NK-92 (cell line): ENCODE data around the gene ZXDC.

Experiments
- DNase-seq: peaks from one replicate; lab custom pipeline; 2025; ENCODE audit not compliant: unreplicated experiment; lab: John Stamatoyannopoulos, UW

Gene ZXDC

DNA sequence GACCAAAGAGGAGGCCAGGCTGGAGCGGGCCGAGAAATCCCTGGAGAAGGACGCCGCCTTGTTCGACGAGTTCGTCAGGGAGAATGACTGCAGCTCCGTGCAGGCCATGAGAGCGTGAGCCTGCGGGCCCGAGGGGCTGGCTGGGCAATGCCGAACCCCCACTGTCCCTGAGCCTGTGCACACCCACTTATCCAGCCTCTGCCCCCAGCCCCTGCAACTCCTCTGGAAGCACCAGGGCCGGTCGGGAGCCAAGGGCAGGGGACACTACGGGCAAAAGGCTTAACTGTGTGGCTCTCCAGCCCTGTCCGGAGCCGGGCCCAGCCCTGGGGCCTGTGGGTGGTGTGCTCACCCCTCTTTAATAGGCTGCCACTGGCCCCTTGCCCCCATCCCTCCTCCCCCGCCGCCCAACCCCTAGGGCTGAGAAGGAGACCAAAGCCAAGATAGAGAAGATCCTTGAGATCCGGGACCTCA, 57.0 kb downstream of the ZXDC start:
- no peak for DNase-seq

GRCh38 chr3:126417981-126418530, 57.6 kb downstream of the ZXDC start:
- no peak for DNase-seq

DNA sequence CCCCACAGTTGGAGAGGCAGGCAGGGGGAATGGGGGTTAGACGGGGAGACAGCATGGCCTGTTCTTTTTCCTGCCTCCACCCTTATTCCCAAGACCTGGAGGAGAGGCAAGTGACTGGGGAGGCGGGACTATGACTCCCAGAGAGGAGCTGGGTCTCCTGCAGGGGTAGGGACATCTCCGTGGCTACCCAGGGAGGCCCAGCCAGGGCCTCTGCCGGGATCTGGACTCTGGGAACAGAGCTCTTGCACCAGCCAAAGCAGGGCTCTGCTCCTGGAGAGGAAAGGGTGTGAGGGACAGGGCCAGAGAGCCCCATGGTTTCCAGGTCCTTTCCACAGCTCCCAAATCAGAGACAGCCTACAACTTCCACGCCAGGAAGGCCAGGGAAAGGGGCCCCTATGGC, 58.2 kb downstream of the ZXDC start:
- no peak for DNase-seq

- DNase-seq, result no peak
Measured at GRCh38 chr3:126416943-126417342, 58.7 kb downstream of the ZXDC start.

- no peak for DNase-seq
Measured at GRCh38 chr3:126415661-126416591, 59.8 kb downstream of the ZXDC start.

DNA sequence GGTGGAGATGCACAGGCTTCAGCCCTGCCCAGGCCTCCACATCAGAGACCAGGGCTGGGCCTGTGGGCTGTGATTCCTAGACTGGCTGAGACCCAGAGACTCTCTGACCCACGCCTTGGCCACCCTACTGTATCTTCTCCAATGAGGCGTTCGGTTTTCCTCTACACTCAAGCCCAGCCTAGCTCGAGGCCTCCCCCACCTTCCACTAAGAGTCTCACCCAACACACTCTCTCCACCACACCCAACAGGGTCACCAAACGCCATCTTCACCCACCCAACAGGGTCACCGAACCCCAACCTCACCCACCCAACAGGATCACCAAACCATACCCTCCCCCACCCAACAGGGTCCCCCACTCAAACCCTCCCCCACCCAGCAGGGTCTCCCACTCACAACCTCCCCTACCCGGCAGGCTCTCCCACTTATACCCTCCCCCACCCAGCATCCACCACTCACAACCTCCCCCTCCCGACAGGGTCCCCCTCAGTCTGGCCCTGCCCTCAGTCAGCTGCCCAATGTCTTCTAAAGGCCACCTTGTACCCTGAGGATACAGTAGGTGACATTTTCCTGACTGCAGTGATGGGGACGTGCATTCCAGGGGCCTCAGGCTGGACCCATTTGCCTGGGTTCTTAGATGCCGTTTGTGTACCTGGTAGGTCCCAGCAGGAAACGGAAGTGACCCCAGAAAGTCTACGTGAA, 60.6 kb downstream of the ZXDC start:
- no peak for DNase-seq

DNA sequence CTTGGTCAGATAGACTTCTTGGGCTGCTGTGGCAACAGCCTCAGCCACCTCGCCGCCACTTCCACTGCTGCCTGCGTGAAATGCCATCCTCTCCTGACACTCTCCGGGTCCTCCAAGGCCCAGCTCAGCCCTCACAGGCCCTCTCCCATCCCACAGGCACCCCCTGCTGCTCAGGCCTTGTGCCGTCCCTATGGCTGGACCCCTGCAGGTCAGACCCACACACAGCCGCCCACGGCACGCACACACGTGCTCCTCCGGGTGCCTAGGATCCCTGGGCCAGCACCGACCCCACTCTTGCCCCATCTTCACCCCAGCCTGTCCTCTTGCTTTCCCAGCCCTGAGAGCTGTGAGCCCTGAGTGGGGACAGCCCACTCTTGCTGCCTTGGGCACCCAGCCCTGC, 61.3 kb downstream of the ZXDC start:
- DNase-seq, result no peak

DNA sequence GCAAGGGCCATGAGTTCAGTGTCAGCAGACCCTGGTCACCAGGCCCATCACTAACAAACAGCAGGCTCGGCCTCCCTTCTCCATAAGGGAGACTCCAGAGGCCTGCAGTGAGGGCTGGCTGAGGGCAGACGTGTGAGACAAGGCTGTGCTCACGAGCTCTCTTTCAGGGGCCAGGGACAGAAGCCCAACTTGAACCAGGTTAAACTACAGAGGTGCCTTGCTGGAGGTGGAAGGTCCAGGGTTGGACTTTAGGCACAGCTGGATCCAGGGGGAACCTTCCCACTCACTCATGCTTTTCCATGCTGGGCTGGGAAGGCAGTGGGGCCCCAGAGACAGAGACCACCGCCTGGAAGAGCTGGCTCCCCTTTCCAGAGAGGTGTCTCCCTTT, 62.0 kb downstream of the ZXDC start:
- no peak for DNase-seq

- no peak for DNase-seq
Measured at GRCh38 chr3:126412841-126413692, 62.6 kb downstream of the ZXDC start.

- no peak for DNase-seq
Measured at GRCh38 chr3:126408099-126408498, 67.6 kb downstream of the ZXDC start.

DNA sequence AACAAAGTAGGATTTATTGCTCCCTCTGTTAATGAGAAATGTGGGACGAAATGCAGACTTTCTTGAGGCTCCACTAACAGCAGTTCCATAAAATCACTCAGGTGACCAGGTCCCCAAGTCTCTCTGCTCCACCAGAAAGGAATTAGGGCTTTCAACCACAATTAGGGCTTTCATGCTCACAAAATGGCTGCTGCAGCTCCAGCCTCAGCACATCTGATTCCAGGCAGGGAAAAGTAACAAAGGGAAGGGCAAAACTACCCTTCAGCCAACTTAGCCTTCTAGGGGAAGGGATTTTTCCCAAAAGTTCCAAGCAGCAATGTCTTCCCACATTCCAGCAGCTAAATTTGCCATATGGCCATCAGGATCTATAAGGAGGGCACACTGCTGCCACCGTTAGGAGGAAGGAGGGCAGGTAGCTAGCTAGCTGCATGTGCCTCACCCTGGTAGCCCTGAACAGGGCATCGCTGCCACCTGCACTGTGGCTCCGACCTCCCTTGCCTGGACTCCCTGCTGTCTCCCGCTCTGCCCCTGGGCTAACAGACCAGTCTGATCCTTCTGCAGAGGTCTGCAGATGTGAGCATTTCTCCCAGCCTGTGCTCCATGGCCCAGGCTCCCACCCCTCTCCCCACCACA, 68.2 kb downstream of the ZXDC start:
- DNase-seq, result no peak

DNA sequence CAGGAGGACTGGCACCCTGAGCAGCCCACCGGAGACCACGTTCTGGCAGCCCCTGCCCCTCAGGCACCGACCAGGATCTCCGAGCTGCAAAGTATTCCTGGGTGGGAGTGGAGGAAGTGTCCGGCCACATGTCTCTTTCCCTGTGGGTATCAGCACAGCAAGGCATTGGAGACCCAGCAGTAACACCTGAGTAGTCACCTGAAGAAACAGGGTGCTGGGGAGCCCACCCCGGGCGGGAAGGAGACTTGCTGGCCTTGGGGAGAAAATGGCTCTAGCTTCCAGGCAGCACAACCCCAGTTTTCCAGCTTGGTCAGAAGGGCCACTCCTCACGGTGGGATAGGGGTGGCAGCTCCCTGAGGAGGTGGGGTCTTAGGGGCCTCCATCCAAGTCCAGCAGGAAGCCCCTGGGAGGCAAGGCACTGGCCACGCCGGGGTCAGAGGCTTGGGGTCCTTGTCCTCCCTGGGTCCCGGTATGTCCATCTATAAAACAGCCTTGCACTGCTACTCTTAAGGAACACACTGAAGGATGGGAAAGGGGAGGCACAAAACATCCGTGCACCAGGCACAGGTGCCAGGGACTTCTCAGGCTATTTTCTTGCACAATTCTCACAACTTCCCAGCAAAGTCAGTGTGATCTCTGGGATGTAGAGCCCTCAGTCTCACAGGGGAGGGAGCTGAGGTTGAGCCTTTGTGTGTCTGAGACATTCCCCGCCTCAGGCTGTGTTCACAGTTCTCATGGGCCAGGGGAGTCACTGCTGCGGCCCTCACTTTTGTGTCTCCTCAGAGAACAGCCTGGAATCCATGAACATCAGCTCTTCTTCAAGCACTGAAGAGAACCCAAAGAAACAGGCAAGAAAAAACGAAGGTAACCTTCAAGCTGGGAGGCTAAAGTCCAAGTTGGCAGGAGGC, 69.0 kb downstream of the ZXDC start:
- DNase-seq, result no peak

- no peak for DNase-seq
Measured at GRCh38 chr3:126402666-126403302, 72.9 kb downstream of the ZXDC start.

- no peak for DNase-seq
Measured at GRCh38 chr3:126402178-126402577, 73.5 kb downstream of the ZXDC start.

DNA sequence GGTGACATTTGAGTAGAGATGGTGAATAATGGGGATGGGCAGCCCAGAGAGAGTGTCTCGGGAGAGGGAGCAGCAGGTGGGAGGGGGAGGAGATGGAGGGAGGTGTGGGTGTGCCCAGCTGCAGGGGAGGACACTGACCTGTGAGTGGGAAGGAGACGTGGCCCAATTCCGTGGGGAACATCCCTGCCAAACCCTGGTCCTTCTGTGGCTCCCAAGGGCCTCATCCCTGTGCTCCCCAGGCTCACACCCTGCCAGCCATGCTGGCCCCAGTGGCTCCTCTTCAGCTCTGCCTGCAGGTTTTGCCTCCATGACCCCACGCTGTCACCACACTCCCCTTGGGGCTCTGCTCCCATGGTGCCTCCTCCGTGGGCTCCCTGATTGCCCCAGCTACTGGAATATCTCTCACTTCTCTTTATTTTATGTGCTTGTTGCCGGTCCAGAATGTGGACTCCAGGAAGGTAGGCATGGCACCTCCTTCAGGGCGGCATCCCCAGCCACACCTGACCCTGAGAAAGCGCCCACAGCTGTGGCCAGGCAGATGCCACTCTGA, 74.0 kb downstream of the ZXDC start:
- no peak for DNase-seq

DNA sequence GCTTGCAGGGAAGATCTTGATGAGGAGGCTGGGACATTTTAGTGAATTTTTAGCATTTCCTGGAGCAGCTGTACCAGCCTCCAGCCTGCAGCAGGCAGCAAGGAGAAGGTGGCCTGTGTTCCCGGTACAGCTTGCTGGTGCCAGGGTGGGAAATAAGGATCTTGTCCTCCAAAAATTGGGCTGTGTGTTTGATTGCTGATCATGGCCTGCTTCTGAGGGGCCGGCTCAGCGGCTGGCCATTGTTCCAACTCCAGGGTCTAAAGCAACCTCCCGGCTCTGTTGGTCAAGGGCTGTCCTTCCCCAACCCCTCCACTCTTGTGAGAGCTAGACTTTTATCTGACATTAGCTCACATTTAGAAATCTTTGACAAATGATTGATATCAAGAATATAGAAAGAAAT, 75.9 kb downstream of the ZXDC start:
- no peak for DNase-seq

GRCh38 chr3:126399351-126399735, 76.3 kb downstream of the ZXDC start:
- no peak for DNase-seq

DNA sequence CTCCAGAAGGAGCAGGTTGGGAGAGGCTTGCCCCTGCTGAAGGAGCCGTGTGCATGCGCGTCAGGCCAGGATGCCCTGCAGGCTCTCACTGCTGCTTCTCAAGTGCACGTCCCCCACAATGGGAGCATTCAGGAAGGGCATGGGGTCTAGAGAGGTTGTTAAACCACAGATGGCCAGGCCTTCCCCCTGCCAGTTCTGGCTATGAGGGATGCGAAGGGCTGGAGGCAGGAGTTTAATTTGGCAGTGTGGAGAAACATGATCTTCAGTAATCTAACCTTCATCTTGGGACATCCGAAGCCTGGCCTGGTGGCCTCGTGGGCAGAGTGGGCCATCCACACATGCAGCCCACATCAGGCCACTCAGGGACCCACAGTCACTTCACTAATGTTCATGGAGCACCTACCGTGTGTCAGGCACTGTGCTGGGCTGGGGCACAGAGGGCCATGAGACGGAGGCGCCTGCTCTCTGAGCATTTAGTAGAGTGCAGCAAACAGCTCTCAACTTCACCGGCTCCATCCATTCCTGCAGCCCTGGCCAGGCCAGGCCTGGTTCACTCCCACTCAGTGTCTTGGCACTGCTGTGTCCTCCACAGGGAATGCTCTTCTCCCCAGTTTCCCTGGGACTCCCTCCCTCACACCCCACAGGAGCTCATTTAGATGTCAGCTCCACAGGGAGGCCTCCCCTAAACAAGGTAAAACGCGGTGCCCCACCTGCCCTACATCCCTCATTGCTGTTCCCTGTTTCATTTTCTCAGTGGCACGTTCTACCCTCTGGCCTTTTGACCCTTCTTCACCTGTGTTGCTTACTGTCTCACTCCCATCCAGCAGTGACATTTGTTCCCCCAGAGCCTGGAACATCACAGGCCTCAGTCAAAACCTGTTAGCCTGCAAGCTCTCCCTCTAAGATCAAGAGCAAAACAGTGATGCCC, 77.0 kb downstream of the ZXDC start:
- DNase-seq, result no peak
